K562 (cell line): ENCODE data around the gene DUSP23. TPM values are rescaled to one million over a fixed set of nuclear protein-coding genes. Genes with fewer than 3 reads are reported as not detected.

Experiments
- CREM ChIP-seq: IDR thresholded peaks from 2 replicates; pipeline ENCODE4 v1.6.1; 2014; ENCODE audit warnings: antibody characterized with exemption, low read depth
- FOSL1 ChIP-seq: fragments of 200-800 bp; sonication (Bioruptor generic); conservative IDR thresholded peaks from 2 replicates; pipeline ENCODE4 v1.6.1; 2016; ENCODE audit warnings: missing genetic modification characterization, missing compliant biosample characterization
- NFATC3 ChIP-seq: fragments of 450-650 bp; IDR thresholded peaks from 2 replicates; pipeline ENCODE4 v1.6.1; 2017; ENCODE audit warnings: mild to moderate bottlenecking
- NFXL1 ChIP-seq: fragments of 450-650 bp; formaldehyde crosslinking; IDR thresholded peaks from 2 replicates; pipeline ENCODE4 v1.4.0; 2021; ENCODE audit warnings: mild to moderate bottlenecking
- RBM14 ChIP-seq: fragments of 200-400 bp; formaldehyde crosslinking; IDR thresholded peaks from 2 replicates; pipeline ENCODE4 v1.6.1; 2018; ENCODE audit warnings: low read depth, mild to moderate bottlenecking, low read length, moderate library complexity, borderline replicate concordance; ENCODE audit not compliant: insufficient read depth
- RERE ChIP-seq: sonication (generic); formaldehyde crosslinking; IDR thresholded peaks from 2 replicates; pipeline ENCODE4 v1.8.0; 2023; ENCODE audit warnings: missing genetic modification reagents, mild to moderate bottlenecking, borderline replicate concordance
- REST ChIP-seq, 2 experiments: fragments of 450-650 bp; formaldehyde crosslinking in 1 of 2; IDR thresholded peaks; 2 replicates each; pipeline versions ENCODE4 v1.4.0 to v1.6.1; 2014 to 2020; ENCODE audit warnings: mild to moderate bottlenecking in 2 of 2, borderline replicate concordance in 1 of 2, low read depth in 1 of 2
- TEAD4 ChIP-seq, 2 experiments: sonication (generic) in 1 of 2; formaldehyde crosslinking in 1 of 2; IDR thresholded peaks; 2 replicates each; pipeline versions ENCODE4 v1.6.1 to v1.8.0; 2012 to 2022; ENCODE audit warnings: borderline replicate concordance in 1 of 2, inconsistent platforms in 1 of 2, low read length in 1 of 2, mild to moderate bottlenecking in 1 of 2, missing genetic modification reagents in 1 of 2
- ZC3H4 ChIP-seq: sonication (generic); formaldehyde crosslinking; IDR thresholded peaks from 2 replicates; pipeline ENCODE4 v1.9.0; 2021; ENCODE audit warnings: missing genetic modification reagents, borderline replicate concordance
- ZKSCAN8 ChIP-seq: fragments of 200-800 bp; sonication (Bioruptor generic); IDR thresholded peaks from 2 replicates; pipeline ENCODE4 v1.6.1; 2016; ENCODE audit warnings: missing genetic modification characterization, missing compliant biosample characterization
- polyA plus RNA-seq, 8 experiments: library from polyadenylated mRNA; depleted of rRNA in 4 of 8; stranded (reverse) in 5 of 8; unstranded in 3 of 8; fragments of >200 nt; fragmentation: Nextera tagmentation in 2 of 8; fragmentation: Illumina TruSeq in 1 of 8; extraction: Ambion mirVana in 2 of 8; extraction: Trizol in 1 of 8; gene quantifications; 2 replicates each; pipeline versions ENCODE4 v1.2.1 to v1.2.3, GENCODE V29; 2011 to 2014; ENCODE audit warnings: inconsistent platforms in 1 of 8, missing spikeins in 1 of 8
- total RNA-seq, 7 experiments: library from RNA; depleted of rRNA in 6 of 7; stranded (reverse); fragments of >200 nt in 6 of 7; fragmentation: Illumina TruSeq in 2 of 7; extraction: Trizol in 2 of 7; gene quantifications; 2 replicates each; pipeline versions ENCODE4 v1.2.1 to v1.2.3, GENCODE V29; 2011 to 2021; ENCODE audit warnings: low replicate concordance in 1 of 7

The DUSP23 gene
- total and polyA plus RNA-seq, 9 of the 15 experiments (the other 6 are each of a cell fraction or from before 2014, with no cell fraction given): 1.0 to 34.8 (median 13.7) TPM

GRCh38 chr1:159780583-159781582 is at the start of gene DUSP23 (continued):
- TF ChIP-seq REST (IDR thresholded peaks at IDR 0.05; ENCODE audit: borderline replicate concordance): peak; percentile 88
- peak; percentile 70; the same call in 1 of the 2 replicates for TF ChIP-seq REST (CRISPR knock-in tag; IDR thresholded peaks at IDR 0.05; ENCODE audit: low read depth)
- no peak for TF ChIP-seq ZC3H4 (CRISPR knock-in tag)
- no peak for TF ChIP-seq ZKSCAN8 (CRISPR knock-in tag)
- TF ChIP-seq FOSL1 (tag): peak; percentile 58; the same call in 1 of the 2 replicates
- TF ChIP-seq RERE (CRISPR knock-in tag): no peak
- TF ChIP-seq TEAD4 (IDR thresholded peaks at IDR 0.05; ENCODE audit: low read length): peak; percentile 8; the same call in 1 of the 2 replicates
- TF ChIP-seq TEAD4 (CRISPR knock-in tag; IDR thresholded peaks at IDR 0.05; ENCODE audit: borderline replicate concordance): no peak
- peak; percentile 92 for TF ChIP-seq CREM
- TF ChIP-seq RBM14: no peak
- TF ChIP-seq NFXL1: no peak
- TF ChIP-seq NFATC3: no peak
